ENCODE results near the gene TNNI3.
"Not testable (repeated sequence)": the region's sequence is repeated elsewhere in the genome, so short reads cannot be mapped to it uniquely, and the experiment has no call there.

Gene TNNI3

GRCh38 chr19:55173186-55173713 lies 15.7 kb upstream of the TNNI3 start:
- no peak for DNase-seq

GRCh38 chr19:55172741-55173140 lies 15.2 kb upstream of the TNNI3 start:
- DNase-seq = no peak

GRCh38 chr19:55172318-55172717 lies 14.8 kb upstream of the TNNI3 start:
- DNase-seq = not testable (repeated sequence)

GRCh38 chr19:55171440-55171839 lies 13.9 kb upstream of the TNNI3 start:
- DNase-seq = no peak

GRCh38 chr19:55169136-55169535 lies 11.6 kb upstream of the TNNI3 start:
- no peak for DNase-seq

- DNase-seq = peak in 55 of 56 donors; percentile 25 to 96 (median 83)
Observed at GRCh38 chr19:55166530-55167268, 9.2 kb upstream of the TNNI3 start, which contains the start of gene DNAAF3. Gene DNAAF3, minus strand, starts transcription at chr19:55166613. Its CDS starts 200 bp downstream, at chr19:55166413.

GRCh38 chr19:55165952-55166529 lies 8.5 kb upstream of the TNNI3 start:
- DNase-seq = peak in 31 of 56 donors; percentile 6 to 69 (median 38)

GRCh38 chr19:55161571-55162322 lies 4.2 kb upstream of the TNNI3 start:
- no peak for DNase-seq

GRCh38 chr19:55160986-55161365 lies 3.4 kb upstream of the TNNI3 start:
- DNase-seq = no peak

- peak in 35 of 56 donors; percentile 2 to 79 (median 28) for DNase-seq
Observed at GRCh38 chr19:55160128-55160985, 2.8 kb upstream of the TNNI3 start.

- peak in 1 of 56 donors; percentile 6 for DNase-seq
Observed at GRCh38 chr19:55158848-55159749, 1.6 kb upstream of the TNNI3 start.

GRCh38 chr19:55158423-55158822 lies 891 bp upstream of the TNNI3 start:
- no peak for DNase-seq

- peak in 5 of 56 donors; percentile 6 to 47 (median 16) for DNase-seq
Observed at GRCh38 chr19:55156202-55157063, 1.1 kb downstream of the TNNI3 start.

- not testable (repeated sequence) for DNase-seq
Observed at GRCh38 chr19:55155784-55156183, 1.7 kb downstream of the TNNI3 start.

GRCh38 chr19:55153652-55154264 lies 3.8 kb downstream of the TNNI3 start:
- no peak for DNase-seq

GRCh38 chr19:55152017-55152416 lies 5.5 kb downstream of the TNNI3 start:
- no peak for DNase-seq

- no peak for DNase-seq
Observed at GRCh38 chr19:55149078-55150003, 8.2 kb downstream of the TNNI3 start, which contains the start of gene TNNT1. Gene TNNT1, minus strand, starts transcription at chr19:55149206. Its CDS starts 2,049 bp downstream, at chr19:55147157.
